B cell (primary cell): ENCODE results near the gene RBMS3. TPM values are rescaled to one million over a fixed set of nuclear protein-coding genes. Genes with fewer than 3 reads are reported as not detected.

Experiments
- ATAC-seq: fragments of 200-7000 bp; cut with Tn5 transposase; one replicate; pipeline ENCODE4 v1.10.0; 2021; ENCODE audit warnings: low read depth, mild to moderate bottlenecking, moderate number of reproducible peaks, moderate library complexity
- CTCF ChIA-PET: fragments of 350-600 bp; sonication (Branson Sonifier 250); formaldehyde crosslinking; loops from one replicate; lab custom pipeline; 2021; ENCODE audit warnings: antibody characterized with exemption, inconsistent platforms; lab: Charles Lee
- POLR2A ChIA-PET: fragments of 350-600 bp; sonication (Branson Sonifier 250); formaldehyde crosslinking; loops from one replicate; lab custom pipeline; 2021; ENCODE audit warnings: antibody characterized with exemption; lab: Charles Lee
- DNase-seq: peaks from one replicate; pipeline ENCODE4 v3.0.0; 2013
- H2AFZ ChIP-seq: 2 replicates; pipeline ENCODE4 v1.6.1; 2012; ENCODE audit warnings: mild to moderate bottlenecking, low read depth, low read length; ENCODE audit not compliant: insufficient read depth, poor library complexity, severe bottlenecking
- H3K27ac ChIP-seq, 2 donors: 1 replicate in 1 of 2; 2 replicates in 1 of 2; pipeline ENCODE4 v1.5.1; 2012 to 2013; ENCODE audit warnings: low read length in 2 of 2, mild to moderate bottlenecking in 2 of 2, moderate library complexity in 1 of 2
- H3K27me3 ChIP-seq, 4 experiments: fragments of 200-600 bp in 1 of 4; sonication (generic) in 1 of 4; replicated peaks in 1 of 4; 1 replicate in 2 of 4; 2 replicates in 2 of 4; pipeline versions ENCODE4 v1.6.1 to v1.7.0; 2013 to 2016; ENCODE audit warnings: low read length in 3 of 4, mild to moderate bottlenecking in 2 of 4, mixed read lengths in 1 of 4, moderate library complexity in 1 of 4; ENCODE audit not compliant: insufficient read depth in 4 of 4, control insufficient read depth in 3 of 4; ENCODE audit errors: control extremely low read depth in 1 of 4
- H3K36me3 ChIP-seq, 2 experiments: replicated peaks in 1 of 2; 1 replicate in 1 of 2; 2 replicates in 1 of 2; pipeline versions ENCODE4 v1.6.1 to v1.7.1; 2013; ENCODE audit warnings: low read length in 1 of 2; ENCODE audit not compliant: insufficient read depth in 2 of 2, control insufficient read depth in 1 of 2; ENCODE audit errors: control extremely low read depth in 1 of 2, extremely low read depth in 1 of 2
- H3K4me1 ChIP-seq, 2 donors: fragments of 200-600 bp in 1 of 2; sonication (generic) in 1 of 2; 1 replicate in 1 of 2; 2 replicates in 1 of 2; pipeline versions ENCODE4 v1.5.1 to v1.6.1; 2013 to 2017; ENCODE audit warnings: low read length in 2 of 2; ENCODE audit not compliant: control insufficient read depth in 2 of 2, insufficient read depth in 2 of 2
- H3K4me2 ChIP-seq: replicated peaks from 2 replicates; pipeline ENCODE3; 2012; ENCODE audit warnings: mild to moderate bottlenecking, low read depth, low read length; ENCODE audit not compliant: poor library complexity, severe bottlenecking
- H3K4me3 ChIP-seq, 5 experiments: fragments of 200-600 bp in 1 of 5; sonication (generic) in 1 of 5; 1 replicate in 3 of 5; 2 replicates in 2 of 5; pipeline versions ENCODE4 v1.5.1 to v1.7.0; 2011 to 2016; ENCODE audit warnings: low read length in 4 of 5, mild to moderate bottlenecking in 4 of 5, low read depth in 2 of 5, control low read depth in 1 of 5, moderate library complexity in 1 of 5; ENCODE audit not compliant: insufficient read depth in 1 of 5; ENCODE audit errors: control extremely low read depth in 1 of 5, extremely low read depth in 1 of 5
- H3K79me2 ChIP-seq: fragments of 200-600 bp; sonication (generic); one replicate; pipeline ENCODE4 v1.6.0; 2016; ENCODE audit warnings: low read length; ENCODE audit not compliant: control insufficient read depth, insufficient read depth
- H3K9ac ChIP-seq: fragments of 200-600 bp; sonication (generic); 2 replicates; pipeline ENCODE4 v1.6.1; 2017; ENCODE audit warnings: mild to moderate bottlenecking, low read length, moderate library complexity
- H3K9me3 ChIP-seq, 3 donors: one replicate each; pipeline versions ENCODE4 v1.6.1 to v1.7.1; 2013; ENCODE audit warnings: low read length in 2 of 3; ENCODE audit not compliant: control insufficient read depth in 2 of 3, insufficient read depth in 1 of 3; ENCODE audit errors: control extremely low read depth in 1 of 3
- H4K20me1 ChIP-seq: 2 replicates; pipeline ENCODE4 v1.6.0; 2012; ENCODE audit warnings: mild to moderate bottlenecking, low read length; ENCODE audit not compliant: insufficient read depth, control insufficient read depth, poor library complexity, severe bottlenecking
- H3K27ac Mint-ChIP-seq: one replicate; pipeline ENCODE4 v1.8.0; 2021; ENCODE audit warnings: mixed read lengths
- H3K27me3 Mint-ChIP-seq: one replicate; pipeline ENCODE4 v1.8.0; 2021; ENCODE audit warnings: mixed read lengths
- H3K4me1 Mint-ChIP-seq: one replicate; pipeline ENCODE4 v1.8.0; 2021; ENCODE audit warnings: mixed read lengths
- H3K4me3 Mint-ChIP-seq: one replicate; pipeline ENCODE4 v1.8.0; 2021; ENCODE audit warnings: mixed read lengths
- H3K9me3 Mint-ChIP-seq: one replicate; pipeline ENCODE4 v1.8.0; 2022; ENCODE audit warnings: mixed read lengths; ENCODE audit not compliant: insufficient read depth
- EZH2 ChIP-seq: IDR thresholded peaks from 2 replicates; pipeline ENCODE4 v1.6.1; 2012; ENCODE audit warnings: borderline replicate concordance, low read depth, mild to moderate bottlenecking, moderate library complexity, low read length; ENCODE audit not compliant: insufficient read depth, poor library complexity, severe bottlenecking
- WGBS: methylation state at CpG from one replicate; pipeline ENCODE4 v1.1.5; 2013; ENCODE audit warnings: missing lambda C conversion rate; ENCODE audit not compliant: insufficient coverage; 5-methylcytosine and 5-hydroxymethylcytosine counted together
- intact Hi-C: fragments of 100-400 bp; cut with micrococcal nuclease; formaldehyde crosslinking; loops from one replicate; pipeline ENCODE4 v1.10.0; 2022
- polyA plus RNA-seq: library from polyadenylated mRNA; depleted of rRNA; stranded (reverse); fragments of >200 nt; gene quantifications from 2 replicates; pipeline ENCODE4 v1.2.3, GENCODE V29; 2012
- total RNA-seq, 2 donors: library from RNA; stranded (reverse); fragments of 120-200 nt in 1 of 2; gene quantifications; 1 replicate in 1 of 2; 2 replicates in 1 of 2; pipeline versions ENCODE4 v1.2.3 to v1.2.4, GENCODE V29; 2013 to 2022
- TF ChIP-seq, protein P1 (sequence below): fragments of 200-600 bp; IDR thresholded peaks from one replicate; pipeline ENCODE4 v1.8.0; 2022; ENCODE audit warnings: antibody characterized with exemption, mild to moderate bottlenecking

The RBMS3 gene
- total and polyA plus RNA-seq, 2 donors (not counting 1 experiment from before 2014, with no cell fraction given): not detected

GRCh38 chr3:29892976-29893554, 612.2 kb downstream of the RBMS3 start:
- Mint-ChIP-seq H3K4me1 (no peaks in the 10 kb centered on the region), H3K27ac (no peak overlapping the region), H3K9me3 (no peaks in the 10 kb centered on the region), H3K4me3 (no peak overlapping the region), H3K27me3 (no peaks in the 10 kb centered on the region)
- ATAC-seq (no peak), DNase-seq (no peak)
- H3K27me3 ChIP-seq: no peaks in the 10 kb centered on the region
- no peak overlapping the region for H3K27ac ChIP-seq
- POLR2A ChIA-PET: no interaction called here
- H3K4me3 ChIP-seq: no peak overlapping the region
- WGBS: 100% methylated on average over 1 of the region's 6 CpGs
- no peaks in the 10 kb centered on the region for H3K4me1 ChIP-seq
- peaks cover 0 to 2% (median 0%) of the 10 kb centered on the region in 3 donors for H3K9me3 ChIP-seq
- no peaks in the 10 kb centered on the region for H3K36me3 ChIP-seq
- no peak overlapping the region for H3K9ac ChIP-seq
- H3K4me2 ChIP-seq: no peak overlapping the region
- H4K20me1 ChIP-seq: no peaks in the 10 kb centered on the region
- intact Hi-C loops: no loop called here
- CTCF ChIA-PET: no interaction called here
- no peak overlapping the region for H2AFZ ChIP-seq
- H3K79me2 ChIP-seq: no peaks in the 10 kb centered on the region
- TF ChIP-seq, protein P1, sequence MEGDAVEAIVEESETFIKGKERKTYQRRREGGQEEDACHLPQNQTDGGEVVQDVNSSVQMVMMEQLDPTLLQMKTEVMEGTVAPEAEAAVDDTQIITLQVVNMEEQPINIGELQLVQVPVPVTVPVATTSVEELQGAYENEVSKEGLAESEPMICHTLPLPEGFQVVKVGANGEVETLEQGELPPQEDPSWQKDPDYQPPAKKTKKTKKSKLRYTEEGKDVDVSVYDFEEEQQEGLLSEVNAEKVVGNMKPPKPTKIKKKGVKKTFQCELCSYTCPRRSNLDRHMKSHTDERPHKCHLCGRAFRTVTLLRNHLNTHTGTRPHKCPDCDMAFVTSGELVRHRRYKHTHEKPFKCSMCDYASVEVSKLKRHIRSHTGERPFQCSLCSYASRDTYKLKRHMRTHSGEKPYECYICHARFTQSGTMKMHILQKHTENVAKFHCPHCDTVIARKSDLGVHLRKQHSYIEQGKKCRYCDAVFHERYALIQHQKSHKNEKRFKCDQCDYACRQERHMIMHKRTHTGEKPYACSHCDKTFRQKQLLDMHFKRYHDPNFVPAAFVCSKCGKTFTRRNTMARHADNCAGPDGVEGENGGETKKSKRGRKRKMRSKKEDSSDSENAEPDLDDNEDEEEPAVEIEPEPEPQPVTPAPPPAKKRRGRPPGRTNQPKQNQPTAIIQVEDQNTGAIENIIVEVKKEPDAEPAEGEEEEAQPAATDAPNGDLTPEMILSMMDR: no peak
- TF ChIP-seq EZH2: no peak

- DNase-seq: no peak
- H3K4me2 ChIP-seq: no peak overlapping the region
- no peak for TF ChIP-seq EZH2
- TF ChIP-seq, protein P1: no peak
- H3K4me1 Mint-ChIP-seq: no peaks in the 10 kb centered on the region
- H3K27ac ChIP-seq: no peak overlapping the region
- peaks cover 0 to 2% (median 0%) of the 10 kb centered on the region in 3 donors for H3K9me3 ChIP-seq
- ChIA-PET CTCF (no interaction called here), POLR2A (no interaction called here)
- no peaks in the 10 kb centered on the region for H4K20me1 ChIP-seq
- no peak overlapping the region for H3K4me3 Mint-ChIP-seq
- no peak overlapping the region for H2AFZ ChIP-seq
- H3K27me3 ChIP-seq: no peaks in the 10 kb centered on the region
- no peak for ATAC-seq
- H3K27ac Mint-ChIP-seq: no peak overlapping the region
- H3K36me3 ChIP-seq: no peaks in the 10 kb centered on the region
- H3K9ac ChIP-seq: no peak overlapping the region
- H3K4me3 ChIP-seq: no peak overlapping the region
- no peaks in the 10 kb centered on the region for H3K9me3 Mint-ChIP-seq
- no peaks in the 10 kb centered on the region for H3K4me1 ChIP-seq
- no peaks in the 10 kb centered on the region for H3K79me2 ChIP-seq
- intact Hi-C loops: no loop called here
- 80% methylated on average over 1 of the region's 3 CpGs for WGBS
- no peaks in the 10 kb centered on the region for H3K27me3 Mint-ChIP-seq
Observed at GRCh38 chr3:29896856-29897255, 616.0 kb downstream of the RBMS3 start.
